ENCODE results near the gene XIAP.
A peak's percentile ranks its signal among the peaks of the same experiment; 100 is the strongest.
"Not testable (repeated sequence)": the region's sequence is repeated elsewhere in the genome, so short reads cannot be mapped to it uniquely, and the experiment has no call there.

XIAP gene

DNA sequence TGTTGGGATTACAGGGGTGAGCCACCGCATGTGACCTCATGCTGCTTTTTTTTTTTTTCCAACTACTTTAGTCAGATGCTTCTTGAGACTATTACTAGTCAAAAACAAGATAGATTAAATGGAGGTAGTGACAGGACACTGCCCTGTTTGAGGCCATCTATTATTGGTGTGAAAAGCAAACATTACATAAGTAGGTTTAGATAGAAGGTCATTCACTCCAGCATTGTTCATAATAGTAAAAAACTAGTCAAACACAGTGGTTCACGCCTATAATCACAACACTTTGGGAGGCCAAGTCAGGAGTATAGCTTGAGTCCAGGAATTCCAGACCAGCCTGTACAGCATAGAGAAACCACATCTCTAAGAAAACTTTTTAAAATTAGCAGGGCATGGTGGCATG, 16.3 kb downstream of the XIAP start:
- no peak overlapping the region for H3K4me3 ChIP-seq (ENCODE audit: low read depth, low read length)
- DNase-seq (ENCODE audit: low read depth): no peak
- TF ChIP-seq, protein P1, sequence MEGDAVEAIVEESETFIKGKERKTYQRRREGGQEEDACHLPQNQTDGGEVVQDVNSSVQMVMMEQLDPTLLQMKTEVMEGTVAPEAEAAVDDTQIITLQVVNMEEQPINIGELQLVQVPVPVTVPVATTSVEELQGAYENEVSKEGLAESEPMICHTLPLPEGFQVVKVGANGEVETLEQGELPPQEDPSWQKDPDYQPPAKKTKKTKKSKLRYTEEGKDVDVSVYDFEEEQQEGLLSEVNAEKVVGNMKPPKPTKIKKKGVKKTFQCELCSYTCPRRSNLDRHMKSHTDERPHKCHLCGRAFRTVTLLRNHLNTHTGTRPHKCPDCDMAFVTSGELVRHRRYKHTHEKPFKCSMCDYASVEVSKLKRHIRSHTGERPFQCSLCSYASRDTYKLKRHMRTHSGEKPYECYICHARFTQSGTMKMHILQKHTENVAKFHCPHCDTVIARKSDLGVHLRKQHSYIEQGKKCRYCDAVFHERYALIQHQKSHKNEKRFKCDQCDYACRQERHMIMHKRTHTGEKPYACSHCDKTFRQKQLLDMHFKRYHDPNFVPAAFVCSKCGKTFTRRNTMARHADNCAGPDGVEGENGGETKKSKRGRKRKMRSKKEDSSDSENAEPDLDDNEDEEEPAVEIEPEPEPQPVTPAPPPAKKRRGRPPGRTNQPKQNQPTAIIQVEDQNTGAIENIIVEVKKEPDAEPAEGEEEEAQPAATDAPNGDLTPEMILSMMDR (IDR thresholded peaks at IDR 0.05; ENCODE audit: insufficient read depth, low read depth, low read length, missing control alignments): no peak

DNA sequence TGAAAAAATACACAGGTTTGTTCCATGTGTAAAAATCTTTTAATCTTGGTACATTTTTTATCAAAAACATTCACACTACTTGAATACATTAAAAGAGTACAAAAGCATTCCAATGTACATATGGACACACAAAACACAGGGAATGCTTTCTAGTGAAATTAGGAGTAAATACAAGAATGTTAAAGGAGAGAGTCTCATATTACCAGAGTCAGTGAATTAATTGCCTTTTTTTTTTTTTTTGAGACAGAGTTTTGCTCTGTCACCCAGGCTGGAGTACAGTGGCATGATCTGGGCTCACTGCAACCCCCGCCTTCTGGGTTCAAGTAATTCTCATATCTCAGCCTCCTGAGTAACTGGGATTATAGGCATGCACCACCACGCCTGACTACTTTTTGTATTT, 17.0 kb downstream of the XIAP start:
- DNase-seq (ENCODE audit: low read depth): no peak
- H3K4me3 ChIP-seq (ENCODE audit: low read depth, low read length): no peak overlapping the region
- TF ChIP-seq, protein P1 (IDR thresholded peaks at IDR 0.05; ENCODE audit: insufficient read depth, low read depth, low read length, missing control alignments): no peak

GRCh38 chrX:123878252-123878721, 18.4 kb downstream of the XIAP start:
- H3K4me3 ChIP-seq (ENCODE audit: low read depth, low read length): peak overlapping the region; percentile 43
- peak; percentile 61 for DNase-seq (ENCODE audit: low read depth)
- TF ChIP-seq, protein P1 (IDR thresholded peaks at IDR 0.05; ENCODE audit: insufficient read depth, low read depth, low read length, missing control alignments): no peak

GRCh38 chrX:123881330-123881729, 21.5 kb downstream of the XIAP start:
- DNase-seq (ENCODE audit: low read depth): no peak
- H3K4me3 ChIP-seq (ENCODE audit: low read depth, low read length): no peak overlapping the region
- TF ChIP-seq, protein P1 (IDR thresholded peaks at IDR 0.05; ENCODE audit: insufficient read depth, low read depth, low read length, missing control alignments): no peak

DNA sequence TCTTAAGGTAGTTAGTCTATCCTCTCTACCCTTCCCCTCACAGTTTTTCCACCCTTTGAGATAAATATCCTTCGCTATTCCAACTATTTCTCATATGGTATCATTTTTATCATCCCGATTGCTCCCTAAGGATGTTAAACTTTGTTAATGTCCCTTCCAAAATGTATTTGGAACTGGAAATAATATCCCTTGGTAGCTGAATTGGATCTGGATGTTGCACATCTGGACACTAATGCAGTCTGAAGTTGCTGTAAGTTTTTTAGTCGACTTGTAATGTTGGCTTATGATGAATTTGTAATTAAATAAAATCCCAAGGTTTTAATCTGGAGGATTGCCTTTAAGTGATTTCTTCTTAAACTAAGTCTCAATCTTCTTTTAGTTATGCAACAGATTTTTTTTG, 22.5 kb downstream of the XIAP start:
- DNase-seq (ENCODE audit: low read depth): no peak
- H3K4me3 ChIP-seq (ENCODE audit: low read depth, low read length): no peak overlapping the region
- TF ChIP-seq, protein P1 (IDR thresholded peaks at IDR 0.05; ENCODE audit: insufficient read depth, low read depth, low read length, missing control alignments): no peak

- TF ChIP-seq, protein P1 (IDR thresholded peaks at IDR 0.05; ENCODE audit: insufficient read depth, low read depth, low read length, missing control alignments): peak; percentile 26
- no peak overlapping the region for H3K4me3 ChIP-seq (ENCODE audit: low read depth, low read length)
- peak; percentile 65 for DNase-seq (ENCODE audit: low read depth)
These were observed 25.1 kb downstream of the XIAP start for GRCh38 chrX:123884809-123885408.

- TF ChIP-seq, protein P1 (IDR thresholded peaks at IDR 0.05; ENCODE audit: insufficient read depth, low read depth, low read length, missing control alignments): no peak
- no peak for DNase-seq (ENCODE audit: low read depth)
- no peak overlapping the region for H3K4me3 ChIP-seq (ENCODE audit: low read depth, low read length)
These were observed 39.8 kb downstream of the XIAP start for GRCh38 chrX:123899701-123900100.

DNA sequence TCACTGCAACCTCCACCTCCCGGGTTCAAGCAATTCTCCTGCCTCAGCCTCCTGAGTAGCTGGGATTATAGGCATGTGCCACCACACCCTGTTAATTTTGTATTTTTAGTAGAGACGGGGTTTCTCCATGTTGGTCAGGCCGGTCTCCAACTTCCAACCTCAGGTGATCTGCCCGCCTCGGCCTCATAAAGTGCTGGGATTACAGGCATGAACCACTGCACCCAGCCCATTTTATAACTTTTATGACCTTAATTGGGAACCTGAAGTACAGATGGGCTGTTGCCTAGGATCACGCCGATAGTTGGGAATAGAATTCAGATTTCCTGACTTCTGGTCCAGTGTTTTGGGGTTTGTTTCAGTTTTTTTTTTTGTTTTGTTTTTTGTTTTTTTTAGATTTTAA, 43.4 kb downstream of the XIAP start:
- DNase-seq (ENCODE audit: low read depth); H3K4me3 ChIP-seq (ENCODE audit: low read depth, low read length): not testable (repeated sequence)
